ENCODE results near the gene LIPC. TPM values are rescaled to one million over a fixed set of nuclear protein-coding genes. Genes with fewer than 3 reads are reported as not detected.

LIPC gene
- total RNA-seq, 2 donors from 2014 or later, result 0.69 to 1.5 TPM

GRCh38 chr15:58398071-58398470 lies 33.7 kb upstream of the LIPC start:
- no peak for ATAC-seq
- H3K27me3 Mint-ChIP-seq, result peaks cover 0 to 4% of the 10 kb centered on the region in 2 donors
- no peaks in the 10 kb centered on the region for H3K9me3 Mint-ChIP-seq
- no peak overlapping the region for H3K27ac Mint-ChIP-seq
- no peak for DNase-seq (ENCODE audit: low spot score)
- no peaks in the 10 kb centered on the region for H3K36me3 Mint-ChIP-seq
- H3K4me3 Mint-ChIP-seq, result no peak overlapping the region
- H3K4me1 Mint-ChIP-seq (ENCODE audit: low read depth in 2 of 2), result no peaks in the 10 kb centered on the region

GRCh38 chr15:58398643-58399042 lies 33.1 kb upstream of the LIPC start:
- no peaks in the 10 kb centered on the region for H3K36me3 Mint-ChIP-seq
- H3K27me3 Mint-ChIP-seq, result peaks cover 0 to 7% of the 10 kb centered on the region in 2 donors
- no peak overlapping the region for H3K27ac Mint-ChIP-seq
- no peaks in the 10 kb centered on the region for H3K9me3 Mint-ChIP-seq
- DNase-seq (ENCODE audit: low spot score) (no peak), ATAC-seq (no peak)
- no peak overlapping the region for H3K4me3 Mint-ChIP-seq
- H3K4me1 Mint-ChIP-seq (ENCODE audit: low read depth in 2 of 2), result no peaks in the 10 kb centered on the region

- Mint-ChIP-seq H3K36me3 (no peaks in the 10 kb centered on the region), H3K4me3 (no peak overlapping the region), H3K27ac (no peak overlapping the region), H3K4me1 (ENCODE audit: low read depth in 2 of 2) (no peaks in the 10 kb centered on the region), H3K9me3 (no peaks in the 10 kb centered on the region), H3K27me3 (peaks cover 0 to 7% of the 10 kb centered on the region in 2 donors)
- ATAC-seq (no peak), DNase-seq (ENCODE audit: low spot score) (no peak)
Observed at GRCh38 chr15:58399739-58400138, 32.1 kb upstream of the LIPC start.

- no peak for DNase-seq (ENCODE audit: low spot score)
- no peaks in the 10 kb centered on the region for H3K36me3 Mint-ChIP-seq
- ATAC-seq, result no peak
- H3K27me3 Mint-ChIP-seq, result peaks cover 0 to 7% of the 10 kb centered on the region in 2 donors
- H3K4me1 Mint-ChIP-seq (ENCODE audit: low read depth in 2 of 2), result no peaks in the 10 kb centered on the region
- H3K4me3 Mint-ChIP-seq, result no peak overlapping the region
- H3K27ac Mint-ChIP-seq, result no peak overlapping the region
- no peaks in the 10 kb centered on the region for H3K9me3 Mint-ChIP-seq
Observed at GRCh38 chr15:58401276-58401675, 30.5 kb upstream of the LIPC start.

GRCh38 chr15:58401991-58402649 lies 29.7 kb upstream of the LIPC start:
- peaks cover 0 to 7% of the 10 kb centered on the region in 2 donors for H3K27me3 Mint-ChIP-seq
- no peak overlapping the region for H3K27ac Mint-ChIP-seq
- no peaks in the 10 kb centered on the region for H3K36me3 Mint-ChIP-seq
- H3K4me1 Mint-ChIP-seq (ENCODE audit: low read depth in 2 of 2), result no peaks in the 10 kb centered on the region
- ATAC-seq (no peak), DNase-seq (ENCODE audit: low spot score) (no peak)
- no peak overlapping the region for H3K4me3 Mint-ChIP-seq
- no peaks in the 10 kb centered on the region for H3K9me3 Mint-ChIP-seq

GRCh38 chr15:58403581-58403980 lies 28.2 kb upstream of the LIPC start:
- no peaks in the 10 kb centered on the region for H3K36me3 Mint-ChIP-seq
- no peak for DNase-seq (ENCODE audit: low spot score)
- no peaks in the 10 kb centered on the region for H3K9me3 Mint-ChIP-seq
- no peak overlapping the region for H3K27ac Mint-ChIP-seq
- H3K27me3 Mint-ChIP-seq, result peaks cover 0 to 7% of the 10 kb centered on the region in 2 donors
- no peak overlapping the region for H3K4me3 Mint-ChIP-seq
- no peak for ATAC-seq
- no peaks in the 10 kb centered on the region for H3K4me1 Mint-ChIP-seq (ENCODE audit: low read depth in 2 of 2)

- H3K27me3 Mint-ChIP-seq, result peaks cover 0 to 7% of the 10 kb centered on the region in 2 donors
- DNase-seq (ENCODE audit: low spot score) (no peak), ATAC-seq (no peak)
- no peaks in the 10 kb centered on the region for H3K9me3 Mint-ChIP-seq
- H3K27ac Mint-ChIP-seq, result no peak overlapping the region
- H3K4me1 Mint-ChIP-seq (ENCODE audit: low read depth in 2 of 2), result no peaks in the 10 kb centered on the region
- no peak overlapping the region for H3K4me3 Mint-ChIP-seq
- no peaks in the 10 kb centered on the region for H3K36me3 Mint-ChIP-seq
Observed at GRCh38 chr15:58404020-58404419, 27.8 kb upstream of the LIPC start.

- ATAC-seq (no peak), DNase-seq (ENCODE audit: low spot score) (no peak)
- peaks cover 0 to 2% of the 10 kb centered on the region in 2 donors for H3K4me1 Mint-ChIP-seq (ENCODE audit: low read depth in 2 of 2)
- H3K4me3 Mint-ChIP-seq, result no peak overlapping the region
- no peaks in the 10 kb centered on the region for H3K9me3 Mint-ChIP-seq
- peaks cover 0 to 7% of the 10 kb centered on the region in 2 donors for H3K27me3 Mint-ChIP-seq
- H3K36me3 Mint-ChIP-seq, result no peaks in the 10 kb centered on the region
- no peak overlapping the region for H3K27ac Mint-ChIP-seq
Observed at GRCh38 chr15:58404722-58405121, 27.1 kb upstream of the LIPC start.

- ATAC-seq (no peak), DNase-seq (ENCODE audit: low spot score) (no peak)
- no peaks in the 10 kb centered on the region for H3K36me3 Mint-ChIP-seq
- H3K27me3 Mint-ChIP-seq, result peaks cover 0 to 7% of the 10 kb centered on the region in 2 donors
- no peak overlapping the region for H3K4me3 Mint-ChIP-seq
- H3K9me3 Mint-ChIP-seq, result no peaks in the 10 kb centered on the region
- H3K4me1 Mint-ChIP-seq (ENCODE audit: low read depth in 2 of 2), result peaks cover 7 to 8% of the 10 kb centered on the region in 2 donors
- H3K27ac Mint-ChIP-seq, result no peak overlapping the region
Observed at GRCh38 chr15:58405865-58406264, 25.9 kb upstream of the LIPC start.

- Mint-ChIP-seq H3K9me3 (no peaks in the 10 kb centered on the region), H3K36me3 (no peaks in the 10 kb centered on the region), H3K4me3 (no peak overlapping the region), H3K27ac (no peak overlapping the region), H3K4me1 (ENCODE audit: low read depth in 2 of 2) (peaks cover 10 to 11% of the 10 kb centered on the region in 2 donors), H3K27me3 (peaks cover 0 to 7% of the 10 kb centered on the region in 2 donors)
- no peak for ATAC-seq
- DNase-seq (ENCODE audit: low spot score), result no peak
Observed at GRCh38 chr15:58406811-58407210, 25.0 kb upstream of the LIPC start.

GRCh38 chr15:58407236-58407775 lies 24.5 kb upstream of the LIPC start:
- H3K9me3 Mint-ChIP-seq, result no peaks in the 10 kb centered on the region
- no peaks in the 10 kb centered on the region for H3K36me3 Mint-ChIP-seq
- H3K27me3 Mint-ChIP-seq, result peaks cover 0 to 7% of the 10 kb centered on the region in 2 donors
- DNase-seq (ENCODE audit: low spot score) (no peak), ATAC-seq (no peak)
- peaks cover 10 to 11% of the 10 kb centered on the region in 2 donors for H3K4me1 Mint-ChIP-seq (ENCODE audit: low read depth in 2 of 2)
- H3K27ac Mint-ChIP-seq, result no peak overlapping the region
- H3K4me3 Mint-ChIP-seq, result no peak overlapping the region

GRCh38 chr15:58407778-58408177 lies 24.0 kb upstream of the LIPC start:
- ATAC-seq (no peak), DNase-seq (ENCODE audit: low spot score) (no peak)
- peaks cover 10 to 11% of the 10 kb centered on the region in 2 donors for H3K4me1 Mint-ChIP-seq (ENCODE audit: low read depth in 2 of 2)
- H3K27ac Mint-ChIP-seq, result no peak overlapping the region
- no peaks in the 10 kb centered on the region for H3K36me3 Mint-ChIP-seq
- no peaks in the 10 kb centered on the region for H3K9me3 Mint-ChIP-seq
- H3K4me3 Mint-ChIP-seq, result no peak overlapping the region
- H3K27me3 Mint-ChIP-seq, result peaks cover 0 to 6% of the 10 kb centered on the region in 2 donors

- Mint-ChIP-seq H3K36me3 (no peaks in the 10 kb centered on the region), H3K9me3 (no peaks in the 10 kb centered on the region), H3K27ac (peak overlapping the region; percentile 80 to 98), H3K27me3 (no peaks in the 10 kb centered on the region), H3K4me3 (peak overlapping the region; percentile 88), H3K4me1 (ENCODE audit: low read depth in 2 of 2) (peaks cover 10 to 11% of the 10 kb centered on the region in 2 donors)
- DNase-seq (ENCODE audit: low spot score) (no peak), ATAC-seq (no peak)
Observed at GRCh38 chr15:58409861-58410260, 21.9 kb upstream of the LIPC start.

- H3K27me3 Mint-ChIP-seq, result no peaks in the 10 kb centered on the region
- peak overlapping the region; percentile 88 for H3K4me3 Mint-ChIP-seq
- no peaks in the 10 kb centered on the region for H3K9me3 Mint-ChIP-seq
- ATAC-seq (peak; percentile 58 to 66), DNase-seq (ENCODE audit: low spot score) (no peak)
- H3K27ac Mint-ChIP-seq, result peak overlapping the region; percentile 80 to 98
- H3K4me1 Mint-ChIP-seq (ENCODE audit: low read depth in 2 of 2), result peaks cover 10 to 11% of the 10 kb centered on the region in 2 donors
- H3K36me3 Mint-ChIP-seq, result no peaks in the 10 kb centered on the region
Observed at GRCh38 chr15:58410353-58410752, 21.4 kb upstream of the LIPC start.
